Endothelial cell of umbilical vein (primary cell): ENCODE data around the gene PDYN. TPM values are rescaled to one million over a fixed set of nuclear protein-coding genes. Genes with fewer than 3 reads are reported as not detected.

Experiments used
- BruUV-seq: library from RNA; stranded (reverse); fragments of 400-500 nt; replicated peaks from 2 replicates; lab custom pipeline; 2021; lab: Mats Ljungman, UMichigan
- CTCF ChIA-PET: fragments of 300-600, 350-600 bp; sonication (Branson Sonifier 250); formaldehyde crosslinking; loops from one replicate; lab custom pipeline; 2021; ENCODE audit warnings: antibody characterized with exemption, inconsistent platforms; lab: Charles Lee
- POLR2A ChIA-PET: fragments of 300-600, 350-600 bp; sonication (Branson Sonifier 250); formaldehyde crosslinking; loops from one replicate; lab custom pipeline; 2021; ENCODE audit warnings: antibody characterized with exemption, inconsistent platforms; lab: Charles Lee
- DNase-seq: peaks from one replicate; pipeline ENCODE4 v3.0.0-alpha.2; 2011; ENCODE audit warnings: low read depth, low spot score
- FAIRE-seq: peaks from 2 replicates; lab custom pipeline; 2011; peaks lifted over from hg19 to GRCh38; lab: Jason Lieb, UNC
- H2AFZ ChIP-seq: 2 replicates; pipeline ENCODE4 v1.6.0; 2012; ENCODE audit warnings: low read depth, low read length, control low read depth, inconsistent platforms
- H3K27ac ChIP-seq: 2 replicates; pipeline ENCODE4 v1.5.1; 2011; ENCODE audit warnings: low read depth, mild to moderate bottlenecking, control low read depth, low read length, moderate library complexity; ENCODE audit not compliant: insufficient read depth
- H3K27me3 ChIP-seq, 2 experiments: 2 replicates each; pipeline versions ENCODE4 v1.6.0 to v1.6.1; 2011; ENCODE audit warnings: low read length in 2 of 2, mixed read lengths in 1 of 2; ENCODE audit not compliant: control insufficient read depth in 2 of 2, insufficient read depth in 2 of 2
- H3K36me3 ChIP-seq, 2 experiments: 2 replicates in 1 of 2; 3 replicates in 1 of 2; pipeline ENCODE4 v1.5.1; 2011; ENCODE audit warnings: low read length in 2 of 2, mild to moderate bottlenecking in 1 of 2, moderate library complexity in 1 of 2; ENCODE audit not compliant: control insufficient read depth in 2 of 2, insufficient read depth in 2 of 2; ENCODE audit errors: extremely low read depth in 1 of 2
- H3K4me1 ChIP-seq: 3 replicates; pipeline ENCODE4 v1.5.1; 2011; ENCODE audit warnings: mild to moderate bottlenecking, low read length; ENCODE audit not compliant: control insufficient read depth, insufficient read depth; ENCODE audit errors: extremely low read depth
- H3K4me2 ChIP-seq: 2 replicates; pipeline ENCODE4 v1.6.1; 2011; ENCODE audit warnings: low read length, control low read depth, mixed read lengths; ENCODE audit not compliant: insufficient read depth
- H3K4me3 ChIP-seq, 3 experiments: fragments of 200-600 bp in 1 of 3; sonication (generic), shearing (Covaris generic) in 1 of 3; replicated peaks in 1 of 3; 2 replicates each; pipeline ENCODE4 v1.5.1; 2011 to 2016; ENCODE audit warnings: control low read depth in 3 of 3, low read length in 3 of 3, mild to moderate bottlenecking in 2 of 3, inconsistent platforms in 1 of 3, low read depth in 1 of 3, moderate library complexity in 1 of 3; ENCODE audit not compliant: insufficient read depth in 1 of 3
- H3K79me2 ChIP-seq: 2 replicates; pipeline ENCODE4 v1.6.0; 2012; ENCODE audit warnings: low read length, inconsistent platforms; ENCODE audit not compliant: control insufficient read depth, insufficient read depth
- H3K9ac ChIP-seq: replicated peaks from 2 replicates; pipeline ENCODE3; 2011; ENCODE audit warnings: low read length, control low read depth; ENCODE audit not compliant: insufficient read depth; ENCODE audit errors: extremely low read depth
- H3K9me1 ChIP-seq: replicated peaks from 3 replicates; pipeline ENCODE4 v1.6.0; 2011; ENCODE audit warnings: mild to moderate bottlenecking, low read length; ENCODE audit not compliant: control insufficient read depth, insufficient read depth; ENCODE audit errors: extremely low read depth
- H3K9me3 ChIP-seq: replicated peaks from 2 replicates; pipeline ENCODE4 v1.5.1; 2012; ENCODE audit warnings: low read length, inconsistent platforms; ENCODE audit not compliant: control insufficient read depth, insufficient read depth
- H4K20me1 ChIP-seq: replicated peaks from 2 replicates; pipeline ENCODE3; 2011; ENCODE audit warnings: mild to moderate bottlenecking, low read length; ENCODE audit not compliant: control insufficient read depth, insufficient read depth; ENCODE audit errors: extremely low read depth
- EZH2 ChIP-seq: IDR thresholded peaks from 2 replicates; pipeline ENCODE4 v1.6.1; 2012; ENCODE audit warnings: borderline replicate concordance, low read depth, mild to moderate bottlenecking, moderate library complexity, low read length, inconsistent platforms; ENCODE audit not compliant: severe bottlenecking
- FOS ChIP-seq: IDR thresholded peaks from 2 replicates; pipeline ENCODE4 v1.6.1; 2011; ENCODE audit warnings: mild to moderate bottlenecking, low read length, moderate library complexity, borderline replicate concordance; ENCODE audit not compliant: insufficient read depth
- GATA2 ChIP-seq: IDR thresholded peaks from 2 replicates; pipeline ENCODE4 v1.7.0; 2011; ENCODE audit warnings: low read depth, mild to moderate bottlenecking, moderate library complexity, mixed read lengths, low read length; ENCODE audit not compliant: insufficient read length, insufficient read depth
- JUN ChIP-seq: IDR thresholded peaks from 2 replicates; pipeline ENCODE4 v1.6.1; 2011; ENCODE audit warnings: borderline replicate concordance, low read depth; ENCODE audit not compliant: insufficient read length, insufficient read depth
- MYC ChIP-seq: IDR thresholded peaks from one replicate; pipeline ENCODE4 v1.6.1; 2011; ENCODE audit warnings: mild to moderate bottlenecking, low read depth, low read length
- POLR2A ChIP-seq: IDR thresholded peaks from 2 replicates; pipeline ENCODE4 v1.6.1; 2012; ENCODE audit warnings: low read depth, mild to moderate bottlenecking, control low read depth, low read length
- POLR2AphosphoS5 ChIP-seq: IDR thresholded peaks from 2 replicates; pipeline ENCODE4 v1.6.1; 2012; ENCODE audit warnings: low read depth, mild to moderate bottlenecking, control low read depth, low read length, moderate library complexity; ENCODE audit not compliant: insufficient read depth
- dilution Hi-C: fragments of 300-500 bp; cut with MboI; formaldehyde crosslinking; loops from one replicate; pipeline ENCODE4 v1.15.0; 2019; ENCODE audit warnings: low sequenced_read_pairs; ENCODE audit not compliant: extremely low pct_ligation_motif_present
- intact Hi-C: fragments of 100-400 bp; cut with micrococcal nuclease; formaldehyde crosslinking; loops from one replicate; pipeline ENCODE4 v1.10.0; 2022
- polyA plus RNA-seq, 4 experiments: library from polyadenylated mRNA; depleted of rRNA in 3 of 4; stranded (reverse) in 3 of 4; unstranded in 1 of 4; fragments of >200 nt; gene quantifications; 2 replicates each; pipeline versions ENCODE4 v1.2.1 to v1.2.3, GENCODE V29; 2011 to 2012; ENCODE audit warnings: missing spikeins in 1 of 4
- total RNA-seq: library from RNA; stranded (reverse); gene quantifications from 2 replicates; pipeline ENCODE4 v1.2.3, GENCODE V29; 2021
- TF ChIP-seq, protein P1 (sequence below), 2 donors: IDR thresholded peaks; 1 replicate in 1 of 2; 2 replicates in 1 of 2; pipeline ENCODE4 v1.5.1; 2011; ENCODE audit warnings: low read length in 2 of 2, mild to moderate bottlenecking in 2 of 2, moderate library complexity in 2 of 2, control low read depth in 1 of 2, inconsistent platforms in 1 of 2, low read depth in 1 of 2; ENCODE audit not compliant: insufficient read depth in 1 of 2; ENCODE audit errors: extremely low read depth in 1 of 2
- TF ChIP-seq, protein P2 (sequence below): IDR thresholded peaks from 2 replicates; pipeline ENCODE4 v1.6.1; 2011; ENCODE audit not compliant: insufficient read depth, insufficient read length

Gene PDYN
- total and polyA plus RNA-seq, 2 donors (not counting 3 experiments of a cell fraction or from before 2014, with no cell fraction given), result not detected

DNA sequence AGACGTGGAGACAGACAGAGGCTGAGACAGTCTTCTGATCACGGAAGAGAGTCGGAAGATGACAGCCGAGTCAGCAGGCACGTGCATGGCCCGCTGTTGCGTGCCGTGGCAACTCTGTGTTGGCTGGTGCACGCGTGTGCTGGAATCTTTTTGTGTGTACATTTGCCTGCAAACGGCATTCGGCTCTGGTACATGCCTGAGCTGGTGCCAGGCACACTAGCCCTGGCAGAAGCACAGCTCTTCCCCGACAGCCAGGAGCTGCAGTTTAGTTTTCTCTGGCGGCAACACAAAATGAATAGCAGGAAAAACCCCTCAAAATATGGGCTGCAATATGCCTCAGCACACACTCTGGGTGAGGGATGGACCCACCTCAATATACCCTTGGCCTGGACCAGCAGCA lies 769 bp upstream of the PDYN start:
- POLR2A ChIA-PET, result no interaction called here
- BruUV-seq, result no TSS peak
- Histone ChIP-seq H3K4me2 (no peak overlapping the region), H2AFZ (no peak overlapping the region), H3K27ac (no peak overlapping the region), H4K20me1 (no peaks in the 10 kb centered on the region), H3K4me3 (no peak overlapping the region), H3K79me2 (no peaks in the 10 kb centered on the region), H3K9me3 (no peaks in the 10 kb centered on the region), H3K36me3 (no peaks in the 10 kb centered on the region), H3K9ac (no peak overlapping the region), H3K27me3 (peaks cover 15 to 16% of the 10 kb centered on the region in 2 experiments), H3K4me1 (no peaks in the 10 kb centered on the region), H3K9me1 (no peaks in the 10 kb centered on the region)
- dilution Hi-C loops, result no loop called here
- TF ChIP-seq POLR2AphosphoS5 (no peak), GATA2 (no peak), FOS (no peak), EZH2 (no peak), POLR2A (no peak), MYC (no peak), JUN (no peak)
- TF ChIP-seq, protein P1, sequence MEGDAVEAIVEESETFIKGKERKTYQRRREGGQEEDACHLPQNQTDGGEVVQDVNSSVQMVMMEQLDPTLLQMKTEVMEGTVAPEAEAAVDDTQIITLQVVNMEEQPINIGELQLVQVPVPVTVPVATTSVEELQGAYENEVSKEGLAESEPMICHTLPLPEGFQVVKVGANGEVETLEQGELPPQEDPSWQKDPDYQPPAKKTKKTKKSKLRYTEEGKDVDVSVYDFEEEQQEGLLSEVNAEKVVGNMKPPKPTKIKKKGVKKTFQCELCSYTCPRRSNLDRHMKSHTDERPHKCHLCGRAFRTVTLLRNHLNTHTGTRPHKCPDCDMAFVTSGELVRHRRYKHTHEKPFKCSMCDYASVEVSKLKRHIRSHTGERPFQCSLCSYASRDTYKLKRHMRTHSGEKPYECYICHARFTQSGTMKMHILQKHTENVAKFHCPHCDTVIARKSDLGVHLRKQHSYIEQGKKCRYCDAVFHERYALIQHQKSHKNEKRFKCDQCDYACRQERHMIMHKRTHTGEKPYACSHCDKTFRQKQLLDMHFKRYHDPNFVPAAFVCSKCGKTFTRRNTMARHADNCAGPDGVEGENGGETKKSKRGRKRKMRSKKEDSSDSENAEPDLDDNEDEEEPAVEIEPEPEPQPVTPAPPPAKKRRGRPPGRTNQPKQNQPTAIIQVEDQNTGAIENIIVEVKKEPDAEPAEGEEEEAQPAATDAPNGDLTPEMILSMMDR (IDR thresholded peaks at IDR 0.05; ENCODE audit: extremely low read depth in 1 of 2, insufficient read depth in 1 of 2, low read depth in 1 of 2, low read length in 2 of 2), result no peak
- TF ChIP-seq, protein P2, sequence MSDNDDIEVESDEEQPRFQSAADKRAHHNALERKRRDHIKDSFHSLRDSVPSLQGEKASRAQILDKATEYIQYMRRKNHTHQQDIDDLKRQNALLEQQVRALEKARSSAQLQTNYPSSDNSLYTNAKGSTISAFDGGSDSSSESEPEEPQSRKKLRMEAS, result no peak
- DNase-seq, result no peak
- intact Hi-C loops, result no loop called here
- CTCF ChIA-PET, result no interaction called here
- FAIRE-seq, result no peak
